ENCODE measurements around the gene CPLANE1.
"Not testable (repeated sequence)": the region's sequence is repeated elsewhere in the genome, so short reads cannot be mapped to it uniquely, and the experiment has no call there.

CPLANE1 gene

DNA sequence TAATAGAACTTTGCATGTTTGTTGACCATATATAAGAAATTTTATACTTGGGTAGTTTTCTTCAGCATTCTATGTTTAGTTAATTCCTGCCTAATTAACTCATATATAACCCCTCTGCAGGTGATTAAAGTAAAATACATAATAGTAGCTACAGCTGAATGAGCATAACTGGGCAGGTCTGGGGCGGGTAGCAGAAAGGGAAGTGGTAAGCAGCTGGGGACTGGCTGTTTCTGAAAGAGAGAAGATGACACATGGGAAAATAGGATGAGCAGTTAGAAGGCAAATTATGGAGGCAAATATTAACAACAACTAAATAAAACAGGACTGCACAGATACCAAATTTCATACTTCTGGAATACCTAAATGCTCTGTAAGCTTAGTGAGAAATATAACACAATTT lies 128.1 kb downstream of the CPLANE1 start:
- DNase-seq: no peak

DNA sequence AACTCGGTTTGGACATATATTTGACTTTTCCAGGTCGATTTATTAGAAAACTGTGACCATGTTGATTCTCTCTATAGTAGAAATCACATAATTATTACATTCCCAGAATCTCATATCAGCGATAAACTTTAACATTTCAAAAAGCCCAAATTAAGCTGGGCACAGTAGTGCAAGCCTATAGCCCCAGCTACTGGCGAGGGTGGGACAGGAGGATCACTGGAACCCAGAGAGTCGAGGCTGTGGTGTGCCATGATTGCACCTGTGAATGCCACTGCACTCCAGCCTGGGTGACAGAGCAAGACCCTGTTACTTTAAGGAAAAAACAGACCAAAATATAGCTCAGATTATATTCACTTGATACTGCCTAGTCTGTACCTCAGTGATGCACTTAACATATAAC lies 128.9 kb downstream of the CPLANE1 start:
- DNase-seq: no peak

DNA sequence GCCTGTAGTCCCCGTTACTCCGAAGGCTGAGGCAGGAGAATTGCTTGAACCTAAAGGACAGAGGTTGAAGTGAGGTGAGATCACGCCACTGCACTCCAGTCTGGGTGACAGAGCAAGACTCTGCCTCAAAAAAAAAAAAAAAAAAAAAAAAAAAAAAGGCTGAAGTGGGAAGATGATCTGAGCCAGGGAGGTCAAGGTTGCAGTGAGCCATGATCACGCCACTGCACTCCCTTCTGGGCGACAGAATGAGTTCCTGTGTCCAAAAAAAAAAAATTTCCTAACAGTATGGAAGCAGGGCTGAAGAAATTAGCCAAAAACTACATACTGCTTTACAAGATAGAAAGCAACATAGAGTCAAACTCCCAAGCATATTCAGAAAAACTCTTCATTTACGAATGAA lies 132.8 kb downstream of the CPLANE1 start:
- no peak for DNase-seq

DNA sequence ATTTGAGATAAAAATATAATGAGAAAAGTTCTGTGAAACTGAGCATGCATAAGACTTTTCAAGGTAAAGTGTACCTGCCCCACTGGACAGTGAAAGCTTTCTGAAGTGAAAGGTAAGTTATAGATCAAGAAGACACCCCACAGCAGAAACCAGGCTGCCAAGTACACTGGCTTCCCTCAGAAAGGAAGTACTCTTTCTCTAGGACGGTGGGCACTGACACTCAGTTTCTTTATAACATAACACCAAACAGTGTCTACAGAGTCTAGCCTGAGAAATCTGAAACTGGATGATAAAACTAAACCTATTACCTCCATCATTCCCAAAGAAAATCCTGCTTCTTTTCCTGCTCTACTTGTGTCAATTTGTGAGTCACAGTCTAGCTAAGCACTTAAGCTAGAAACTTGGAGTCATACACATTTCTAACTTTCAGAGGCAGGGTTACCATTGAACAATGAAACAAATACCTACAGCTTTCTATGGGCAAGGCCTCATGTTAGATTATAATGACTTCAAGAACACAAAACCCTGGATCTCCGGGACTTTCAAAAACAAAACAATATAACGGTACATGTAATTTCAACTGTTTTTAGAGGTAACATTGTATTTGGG lies 136.7 kb downstream of the CPLANE1 start:
- no peak for DNase-seq

DNA sequence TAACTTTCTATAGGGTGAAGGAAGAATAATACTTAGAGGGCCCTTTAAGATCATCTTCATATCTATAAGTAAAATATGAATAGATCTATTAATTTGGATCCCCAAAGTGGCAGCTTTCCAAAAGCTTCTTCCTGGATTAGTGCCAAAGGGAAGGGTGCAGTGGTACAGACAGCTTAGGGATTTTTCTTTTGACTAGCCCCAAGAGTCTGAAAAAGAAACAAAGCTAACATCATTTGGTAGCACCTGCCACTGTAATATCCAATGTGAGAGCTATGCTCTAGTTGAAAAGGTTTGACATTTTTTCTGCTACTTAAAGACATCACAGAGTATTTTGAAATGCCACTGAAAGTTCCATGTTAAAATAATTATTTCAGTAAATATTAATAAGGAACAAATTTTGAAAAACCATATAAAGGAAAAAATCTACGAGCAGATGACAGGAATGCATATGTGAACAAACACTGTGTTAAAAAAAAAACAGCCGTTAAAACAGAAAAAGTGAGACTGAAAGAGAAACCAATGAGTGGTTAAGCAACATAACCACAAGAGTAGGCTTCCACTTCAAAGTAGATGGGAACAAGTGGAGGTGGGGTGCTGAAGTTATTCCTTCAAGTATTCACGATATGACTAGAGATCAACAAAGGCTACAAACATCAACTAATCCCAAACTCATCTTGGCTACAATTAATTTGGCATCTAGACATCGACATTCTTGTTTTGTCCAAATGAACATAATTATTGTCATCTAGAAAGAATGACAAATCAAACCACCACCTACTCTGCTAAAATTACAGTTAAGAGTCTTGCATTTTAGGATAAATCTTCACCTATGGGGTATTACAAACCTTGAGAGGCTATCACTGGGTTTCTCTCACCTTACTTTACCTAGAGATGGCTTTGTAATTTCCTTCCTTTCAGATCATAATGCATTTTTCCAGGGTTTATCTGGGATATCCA lies 137.5 kb downstream of the CPLANE1 start:
- DNase-seq: no peak

DNA sequence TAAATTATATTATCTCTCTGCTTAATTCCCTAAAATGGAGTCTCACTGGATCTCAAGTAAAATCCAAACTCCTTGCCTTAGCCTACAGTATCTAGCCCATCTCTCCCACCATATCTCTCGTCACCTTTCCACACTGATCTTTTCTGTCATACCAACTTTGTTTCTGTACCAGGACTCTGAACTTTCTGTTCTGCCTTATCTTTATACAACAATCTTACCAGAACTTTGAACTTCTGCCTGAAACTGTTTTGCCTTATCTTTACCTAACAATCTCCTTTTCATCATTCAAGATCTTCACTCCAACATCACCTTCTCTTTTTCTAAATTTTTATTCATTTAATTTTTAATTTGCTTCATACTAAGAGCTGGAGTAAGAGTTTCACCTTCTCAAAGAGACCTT lies 139.0 kb downstream of the CPLANE1 start:
- DNase-seq: no peak

DNA sequence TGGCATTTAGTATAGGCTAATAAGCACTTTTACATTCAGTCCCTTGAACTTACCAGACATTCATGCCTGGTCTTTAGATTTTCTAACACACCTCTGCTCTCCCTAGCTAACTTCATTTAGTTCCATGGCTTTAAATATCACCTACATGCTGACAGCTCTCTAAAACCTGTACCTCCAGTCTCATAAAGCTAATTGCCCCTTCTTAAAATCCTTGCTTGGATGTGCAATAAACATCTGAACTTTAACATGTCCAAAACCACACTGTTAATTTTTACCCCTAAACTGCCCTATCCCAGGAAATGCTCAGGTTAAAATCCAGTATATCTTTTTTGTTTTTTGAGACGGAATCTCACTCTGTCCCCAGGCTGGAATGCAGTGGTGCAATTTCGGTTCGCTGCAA lies 139.8 kb downstream of the CPLANE1 start:
- no peak for DNase-seq

DNA sequence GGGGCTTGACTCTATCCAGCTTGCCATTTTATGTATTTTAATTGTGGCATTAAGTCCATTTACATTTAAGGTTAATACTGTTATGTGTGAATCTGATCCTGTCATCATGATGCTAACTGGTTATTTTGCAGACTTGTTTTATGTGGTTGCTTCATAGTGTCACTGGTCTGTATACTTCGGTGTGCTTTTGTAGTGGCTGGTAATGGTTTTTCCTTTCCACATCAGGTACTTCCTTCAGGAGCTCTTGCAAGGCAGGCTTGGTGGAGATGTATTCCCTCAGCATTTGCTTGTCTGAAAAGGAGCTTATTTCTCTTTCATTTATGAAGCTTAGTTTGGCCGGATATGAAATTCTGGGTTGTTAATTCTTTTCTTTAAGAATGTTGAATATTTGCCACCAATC lies 145.9 kb downstream of the CPLANE1 start:
- no peak for DNase-seq

DNA sequence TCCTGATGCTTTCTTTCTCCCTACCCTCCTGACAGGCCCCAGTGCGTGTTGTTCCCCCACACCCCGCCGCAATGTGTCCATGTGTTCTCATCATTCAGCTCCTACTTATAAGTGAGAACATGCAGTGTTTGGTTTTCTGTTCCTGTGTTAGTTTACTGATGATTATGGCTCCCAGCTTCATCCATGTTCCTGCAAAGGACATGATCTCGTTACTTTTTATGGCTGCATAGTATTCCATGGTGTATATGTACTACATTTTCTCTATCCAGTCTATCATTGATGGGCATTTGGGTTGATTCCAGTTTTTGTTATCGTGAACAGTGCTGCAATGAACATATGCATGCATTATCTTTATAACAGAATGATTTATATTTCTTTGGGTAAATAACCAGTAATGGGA lies 149.9 kb downstream of the CPLANE1 start:
- not testable (repeated sequence) for DNase-seq

DNA sequence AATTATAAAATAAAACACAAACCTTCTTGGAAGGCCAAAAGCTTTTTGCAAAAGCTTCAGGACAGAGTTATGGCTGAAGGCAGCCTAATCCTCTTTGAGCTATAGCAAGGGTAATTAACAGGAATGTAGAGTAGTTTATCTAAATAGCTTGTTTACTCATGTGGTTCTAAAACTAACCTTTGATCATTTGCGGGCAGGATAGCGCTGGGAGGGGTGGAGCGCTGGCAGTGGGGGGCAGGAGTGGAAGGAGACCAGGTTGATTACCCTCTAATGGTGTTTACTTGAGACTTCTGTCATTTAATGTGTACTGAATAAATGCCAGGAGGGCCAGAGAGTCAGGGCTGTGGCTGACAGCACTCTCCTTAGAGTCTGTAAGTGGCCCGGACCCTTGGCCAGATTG lies 155.4 kb downstream of the CPLANE1 start:
- DNase-seq: not testable (repeated sequence)

DNA sequence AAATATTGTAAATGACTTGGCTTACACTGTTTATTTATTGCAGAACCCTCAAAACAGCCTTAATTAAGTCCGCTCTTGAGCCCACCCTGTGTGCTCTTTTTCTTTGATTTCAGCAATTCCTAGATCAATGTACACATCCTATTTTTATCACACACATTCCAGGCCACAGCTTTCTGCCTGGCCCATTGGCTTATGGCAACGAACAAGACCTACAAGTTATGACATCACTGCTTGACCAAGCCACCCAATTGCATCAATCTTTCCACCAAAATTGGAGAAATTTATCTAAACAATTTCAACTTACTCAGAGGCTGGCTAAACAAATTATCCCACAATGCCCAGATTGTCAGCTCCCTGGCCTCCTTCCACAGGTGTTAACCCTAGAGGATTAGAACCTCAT lies 158.4 kb downstream of the CPLANE1 start:
- no peak for DNase-seq

DNA sequence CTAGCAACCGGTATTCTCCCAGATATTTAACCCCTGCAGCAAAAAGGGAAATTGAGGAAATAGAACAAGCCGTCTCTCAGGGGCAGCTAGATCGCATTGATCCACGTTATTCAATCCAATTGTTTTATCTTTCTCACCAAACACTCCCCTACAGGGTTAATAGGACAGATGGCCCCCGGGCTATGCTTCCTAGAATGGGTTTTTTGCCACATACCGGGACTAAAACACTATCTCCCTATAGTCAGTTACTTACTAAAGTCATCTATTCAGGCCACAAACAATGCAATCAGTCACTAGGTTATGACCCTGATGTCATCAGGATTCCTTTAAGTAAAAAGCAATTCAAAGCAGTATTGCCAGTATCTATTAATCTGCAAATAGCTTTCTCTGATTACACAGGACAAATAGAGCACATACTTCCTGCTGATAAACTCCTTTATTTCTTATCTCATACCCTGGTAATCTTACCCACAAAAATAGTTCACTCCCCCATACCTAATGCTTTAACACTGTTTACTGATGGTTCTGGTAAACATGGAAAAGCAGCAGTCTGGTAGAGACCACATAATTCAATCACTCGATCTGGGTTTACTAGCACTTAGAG lies 159.0 kb downstream of the CPLANE1 start:
- DNase-seq: no peak

DNA sequence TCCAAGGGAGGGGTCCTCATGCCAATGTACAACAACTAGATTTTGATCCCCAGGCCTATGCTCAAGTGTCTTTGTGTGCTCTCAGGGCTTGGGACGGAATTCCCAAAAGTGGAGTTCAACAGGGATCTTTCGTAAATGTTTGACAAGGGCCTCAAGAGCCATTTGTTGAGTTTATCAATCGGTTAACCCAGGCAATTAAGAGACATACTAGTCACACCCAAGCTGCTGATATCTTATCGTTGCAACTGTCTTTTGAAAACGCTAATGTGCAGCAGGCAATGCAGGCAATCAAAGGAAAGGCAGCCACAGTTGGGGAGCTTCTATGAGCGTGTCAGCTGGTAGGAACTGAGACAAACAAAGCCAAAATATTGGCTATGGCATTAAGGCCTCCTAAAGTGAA lies 161.2 kb downstream of the CPLANE1 start:
- no peak for DNase-seq

DNA sequence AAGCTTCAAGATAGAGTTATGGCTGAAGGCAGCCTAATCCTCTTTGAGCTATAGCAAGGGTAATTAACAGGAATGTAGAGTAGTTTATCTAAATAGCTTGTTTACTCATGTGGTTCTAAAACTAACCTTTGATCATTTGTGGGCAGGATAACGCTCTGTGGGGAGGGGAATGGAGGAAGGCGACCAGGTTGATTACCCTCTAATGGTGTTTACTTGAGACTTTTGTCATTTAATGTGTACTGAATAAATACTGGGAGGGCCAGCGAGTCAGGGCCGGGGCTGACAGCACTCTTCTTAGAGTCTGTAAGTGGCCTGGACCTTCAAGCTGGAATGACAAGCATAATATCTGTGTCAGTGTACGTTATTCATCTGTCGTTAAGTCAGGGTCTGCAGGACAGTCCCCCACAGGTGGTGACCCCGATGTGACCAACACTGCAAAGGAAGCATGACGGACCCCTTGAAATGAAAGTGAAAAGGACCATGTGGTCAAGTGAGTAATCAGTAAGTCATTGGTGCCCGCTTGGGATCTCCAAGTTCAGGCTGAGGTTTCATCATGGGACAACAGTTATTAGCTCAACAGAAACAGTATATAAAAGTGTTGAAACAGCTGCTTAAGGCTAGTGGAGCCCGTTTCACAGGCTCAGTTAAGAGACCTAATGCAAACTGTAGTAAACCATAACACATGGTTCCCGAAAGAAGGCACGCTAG lies 162.6 kb downstream of the CPLANE1 start:
- DNase-seq: no peak

DNA sequence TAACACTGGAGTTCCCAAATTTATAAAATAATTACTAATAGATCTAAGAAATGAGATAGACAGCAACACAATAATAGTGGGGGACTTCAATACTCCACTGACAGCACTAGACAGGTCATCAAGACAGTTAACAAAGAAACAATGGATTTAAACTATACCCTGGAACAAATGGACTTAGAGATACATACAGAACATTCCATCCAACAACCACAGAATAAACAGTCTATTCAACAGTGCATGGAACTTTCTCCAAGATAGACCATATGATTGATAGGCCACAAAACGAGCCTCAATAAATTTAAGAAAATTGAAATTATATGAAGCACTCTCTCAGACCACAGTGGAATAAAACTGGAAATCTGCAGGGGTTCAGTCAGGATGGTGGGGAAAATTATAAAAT lies 163.2 kb downstream of the CPLANE1 start:
- DNase-seq: not testable (repeated sequence)

DNA sequence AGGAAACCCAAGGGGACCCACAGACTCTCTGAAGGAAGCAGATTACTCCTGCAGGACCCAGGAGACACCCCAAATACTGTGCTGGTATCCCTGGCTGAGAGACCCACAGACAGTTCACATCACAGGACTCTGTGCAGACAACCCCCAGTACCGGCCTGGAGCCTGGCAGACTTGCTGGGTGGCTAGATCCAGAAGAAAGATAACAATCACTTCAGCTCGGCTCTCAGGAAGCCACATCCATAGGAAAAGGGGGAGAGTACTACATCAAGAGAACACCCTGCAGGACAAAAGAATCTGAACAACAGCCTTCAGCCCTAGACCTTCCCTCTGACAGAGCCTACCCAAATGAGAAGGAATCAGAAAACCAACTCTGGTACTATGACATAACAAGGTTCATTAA lies 166.2 kb downstream of the CPLANE1 start:
- not testable (repeated sequence) for DNase-seq

DNA sequence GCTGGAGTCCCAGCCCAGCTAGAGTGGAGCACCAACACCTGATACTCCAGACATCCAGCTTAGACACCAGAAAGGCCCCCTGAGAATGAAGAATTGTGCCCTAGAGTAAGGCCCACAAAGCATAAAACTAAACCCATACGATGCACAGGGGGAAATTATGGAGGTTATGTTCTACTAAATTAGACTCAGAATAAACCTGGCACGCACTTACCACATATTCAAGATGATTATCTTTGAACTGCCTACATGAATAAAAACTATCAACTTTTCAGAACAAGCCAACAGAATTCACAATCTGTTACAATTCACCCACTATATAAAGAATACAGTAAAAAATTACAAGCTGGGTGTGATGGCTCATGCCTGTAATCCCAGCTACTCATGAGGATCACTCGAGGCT lies 168.5 kb downstream of the CPLANE1 start:
- no peak for DNase-seq

DNA sequence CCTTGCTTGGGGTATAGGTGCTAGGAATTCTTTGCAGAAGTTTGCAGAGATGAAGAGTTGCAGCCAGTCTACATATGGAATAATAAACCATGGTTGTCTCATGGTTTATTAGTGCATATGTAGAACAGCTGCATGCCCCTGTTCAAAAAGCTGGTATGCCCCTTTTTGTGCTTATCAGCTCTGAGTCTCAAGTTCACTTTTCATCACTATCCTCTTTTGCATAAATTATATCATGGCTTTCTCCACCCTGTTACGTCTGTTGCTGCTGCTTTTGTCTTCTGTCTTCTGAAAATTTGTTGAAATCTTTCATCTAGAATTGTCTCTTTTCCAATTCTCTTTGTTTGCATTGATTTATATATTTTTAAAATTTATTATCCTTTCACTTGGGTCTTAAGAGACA lies 172.0 kb downstream of the CPLANE1 start:
- no peak for DNase-seq

DNA sequence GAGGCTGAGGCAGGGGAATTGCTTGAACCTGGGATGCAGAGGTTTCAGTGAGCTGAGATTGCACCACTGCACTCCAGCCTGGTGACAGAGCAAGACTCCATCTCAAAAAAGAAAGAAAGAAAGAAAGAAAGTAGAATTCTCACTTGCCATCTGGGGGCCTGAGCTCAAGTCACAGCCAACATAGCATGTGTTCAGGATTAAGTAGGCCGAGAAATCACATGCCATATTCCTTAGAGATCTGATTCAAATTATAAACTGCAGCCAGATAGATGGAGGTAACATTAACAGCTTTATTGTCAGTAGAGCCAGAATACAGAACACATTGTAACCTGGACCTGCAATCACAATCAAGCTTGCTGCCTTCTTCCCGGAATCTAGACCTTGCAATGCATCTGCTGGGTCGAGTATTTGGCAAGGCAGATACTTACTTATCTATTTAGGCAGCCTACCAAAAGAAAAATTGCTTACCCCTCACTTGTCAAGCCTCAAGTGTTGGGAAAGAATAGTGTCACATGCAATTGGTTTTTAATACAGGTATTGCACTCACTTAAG lies 173.7 kb downstream of the CPLANE1 start:
- DNase-seq: no peak

DNA sequence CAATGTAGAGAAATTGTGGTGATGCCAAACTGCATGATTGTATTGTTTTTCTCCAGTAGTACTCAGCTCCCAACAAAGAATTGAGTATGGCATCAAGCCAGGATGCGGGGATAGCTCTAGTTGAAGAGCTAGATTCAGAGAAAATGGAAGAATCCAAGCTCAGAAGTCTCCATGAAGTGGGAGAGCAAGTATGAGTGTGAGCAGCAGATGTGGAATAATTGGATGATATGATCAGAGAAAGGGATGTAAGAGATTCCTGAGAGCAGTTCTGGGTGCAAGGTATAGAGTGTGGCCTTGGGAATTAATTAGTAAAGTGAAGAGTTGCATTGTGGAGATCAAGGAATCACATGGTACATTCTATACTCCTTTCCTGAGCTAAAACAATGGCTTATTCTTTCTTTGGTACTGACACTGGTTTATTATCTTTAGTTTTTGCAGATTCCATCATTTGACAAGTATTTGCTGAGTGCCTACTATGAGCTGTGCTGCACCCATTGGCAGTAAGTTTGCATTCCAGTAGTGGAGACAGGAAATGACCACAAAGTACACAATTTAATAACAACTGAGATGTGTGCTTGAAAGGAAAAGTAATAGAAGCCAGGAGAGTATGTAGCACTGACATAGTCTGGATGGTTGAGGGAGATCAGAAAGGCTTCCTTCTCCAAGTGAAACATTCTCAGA lies 177.1 kb downstream of the CPLANE1 start:
- no peak for DNase-seq

DNA sequence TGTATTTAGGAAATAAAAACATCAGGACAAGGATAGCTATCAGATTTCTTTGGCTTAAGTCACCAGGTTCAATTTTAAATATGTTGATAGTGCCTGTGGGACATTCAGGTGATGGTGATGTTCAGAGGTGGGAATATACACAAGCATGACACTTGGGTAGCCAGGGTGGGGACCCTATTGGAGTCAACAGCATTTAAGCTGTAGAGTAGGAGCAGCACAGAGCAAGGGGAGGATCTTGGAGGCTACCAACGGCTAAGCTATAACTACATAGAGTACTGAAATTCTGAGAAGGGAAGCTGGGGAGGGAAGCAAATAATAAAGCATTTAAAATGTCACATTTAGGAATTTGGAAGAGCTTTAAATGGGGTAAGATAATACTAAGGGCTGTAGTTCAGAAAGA lies 177.7 kb downstream of the CPLANE1 start:
- DNase-seq: no peak

DNA sequence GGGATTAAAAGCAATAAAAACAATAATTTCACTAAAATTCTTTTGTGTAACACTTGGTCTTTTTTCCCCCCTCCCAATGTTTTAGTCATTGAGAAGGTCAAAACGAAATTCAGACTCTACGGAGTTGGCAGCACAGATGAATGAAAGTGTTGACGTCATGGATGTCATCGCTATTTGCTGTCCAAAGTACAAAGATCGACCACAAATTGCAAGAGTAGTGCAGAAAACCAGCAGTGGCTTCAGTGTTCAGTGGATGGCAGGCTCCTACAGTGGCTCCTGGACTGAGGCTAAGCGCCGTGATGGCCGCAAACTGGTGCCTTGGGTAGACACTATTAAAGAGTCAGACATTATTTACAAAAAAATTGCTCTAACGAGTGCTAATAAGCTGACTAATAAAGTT lies 184.7 kb downstream of the CPLANE1 start:
- DNase-seq: no peak

All from right kidney (tissue), 1 donor.